Peyer's patch (tissue), 4 donors: Measurements from ENCODE around the gene TEAD1. TPM values are rescaled to one million over a fixed set of nuclear protein-coding genes. Genes with fewer than 3 reads are reported as not detected.

Experiments
- DNase-seq, 3 donors: peaks; one replicate each; pipeline ENCODE4 v3.0.0-alpha.2; 2017 to 2019
- H3K27ac ChIP-seq, 4 donors: fragments of 200-600 bp; sonication (generic); one replicate each; pipeline ENCODE4 v1.5.1; 2016 to 2019
- H3K27me3 ChIP-seq, 2 donors: fragments of 200-600 bp; sonication (generic); one replicate each; pipeline ENCODE4 v1.5.1; 2019
- H3K36me3 ChIP-seq, 3 donors: fragments of 200-600 bp; sonication (generic); one replicate each; pipeline ENCODE4 v1.5.1; 2016 to 2019
- H3K4me1 ChIP-seq, 4 donors: fragments of 200-600 bp; sonication (generic); one replicate each; pipeline ENCODE4 v1.5.1; 2016 to 2019
- H3K4me3 ChIP-seq, 4 donors: fragments of 200-600 bp; sonication (generic); 1 replicate in 3 of 4; 2 replicates in 1 of 4; pipeline ENCODE4 v1.5.1; 2016 to 2019; ENCODE audit warnings: mild to moderate bottlenecking in 1 of 4
- H3K9me3 ChIP-seq, 4 donors: fragments of 200-600 bp; sonication (generic); one replicate each; pipeline ENCODE4 v1.5.1; 2016 to 2019; ENCODE audit warnings: mild to moderate bottlenecking in 1 of 4
- POLR2A ChIP-seq, 2 donors: fragments of 450-650 bp; IDR thresholded peaks; one replicate each; pipeline ENCODE4 v1.5.1; 2017; ENCODE audit warnings: antibody characterized with exemption in 2 of 2, mild to moderate bottlenecking in 2 of 2, moderate library complexity in 2 of 2
- total RNA-seq, 4 donors: library from RNA; depleted of rRNA; stranded (reverse); fragments of >200 nt; gene quantifications; one replicate each; pipeline ENCODE4 v1.1.0, GENCODE V29; 2016
- TF ChIP-seq, protein P1 (sequence below), 6 experiments: fragments of 450-650 bp in 4 of 6; fragments of 200-600 bp in 2 of 6; sonication (generic) in 1 of 6; IDR thresholded peaks; one replicate each; pipeline ENCODE4 v1.5.1; 2017 to 2019; ENCODE audit warnings: antibody characterized with exemption in 6 of 6, mild to moderate bottlenecking in 3 of 6, moderate library complexity in 1 of 6

Gene TEAD1
- total RNA-seq, 4 donors from 2014 or later: 34.5 to 125 (median 65.1) TPM

DNA sequence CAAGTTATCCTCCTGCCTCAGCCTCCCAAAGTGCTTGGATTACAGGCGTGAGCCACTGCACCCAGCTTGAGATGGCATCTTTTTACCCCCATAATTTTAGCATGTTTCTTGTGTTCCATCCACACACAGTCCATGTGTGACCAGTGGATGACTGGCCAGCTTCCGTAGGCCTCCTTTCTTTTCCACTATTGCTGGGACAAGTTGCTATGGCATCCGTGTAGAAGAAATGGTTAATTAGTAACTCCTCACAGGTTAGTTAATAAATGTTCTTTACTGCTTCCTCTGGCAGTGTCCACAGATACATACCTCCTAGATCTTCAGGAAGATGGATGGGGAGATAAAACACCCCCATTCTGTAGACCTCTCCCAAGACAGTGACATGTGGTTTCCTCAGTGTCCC is 180.6 kb downstream of the TEAD1 start:
- TF ChIP-seq, protein P1, sequence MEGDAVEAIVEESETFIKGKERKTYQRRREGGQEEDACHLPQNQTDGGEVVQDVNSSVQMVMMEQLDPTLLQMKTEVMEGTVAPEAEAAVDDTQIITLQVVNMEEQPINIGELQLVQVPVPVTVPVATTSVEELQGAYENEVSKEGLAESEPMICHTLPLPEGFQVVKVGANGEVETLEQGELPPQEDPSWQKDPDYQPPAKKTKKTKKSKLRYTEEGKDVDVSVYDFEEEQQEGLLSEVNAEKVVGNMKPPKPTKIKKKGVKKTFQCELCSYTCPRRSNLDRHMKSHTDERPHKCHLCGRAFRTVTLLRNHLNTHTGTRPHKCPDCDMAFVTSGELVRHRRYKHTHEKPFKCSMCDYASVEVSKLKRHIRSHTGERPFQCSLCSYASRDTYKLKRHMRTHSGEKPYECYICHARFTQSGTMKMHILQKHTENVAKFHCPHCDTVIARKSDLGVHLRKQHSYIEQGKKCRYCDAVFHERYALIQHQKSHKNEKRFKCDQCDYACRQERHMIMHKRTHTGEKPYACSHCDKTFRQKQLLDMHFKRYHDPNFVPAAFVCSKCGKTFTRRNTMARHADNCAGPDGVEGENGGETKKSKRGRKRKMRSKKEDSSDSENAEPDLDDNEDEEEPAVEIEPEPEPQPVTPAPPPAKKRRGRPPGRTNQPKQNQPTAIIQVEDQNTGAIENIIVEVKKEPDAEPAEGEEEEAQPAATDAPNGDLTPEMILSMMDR (IDR thresholded peaks at IDR 0.05): no peak
- no peak for TF ChIP-seq POLR2A (IDR thresholded peaks at IDR 0.05)
- H3K27ac ChIP-seq: peak overlapping the region in 3 of 4 donors; percentile 54 to 89 (median 83)

GRCh38 chr11:12856338-12856737 is 182.1 kb downstream of the TEAD1 start:
- Histone ChIP-seq H3K4me3 (no peak overlapping the region), H3K9me3 (no peaks in the 10 kb centered on the region), H3K4me1 (peaks cover 0 to 42% (median 2%) of the 10 kb centered on the region in 4 donors), H3K27ac (no peak overlapping the region), H3K27me3 (no peaks in the 10 kb centered on the region), H3K36me3 (no peaks in the 10 kb centered on the region)
- DNase-seq: peak in 1 of 3 donors; percentile 24
- TF ChIP-seq, protein P1 (IDR thresholded peaks at IDR 0.05): no peak
- TF ChIP-seq POLR2A (IDR thresholded peaks at IDR 0.05): no peak

More for the DNA sequence above, 180.6 kb downstream of the TEAD1 start:
- no peaks in the 10 kb centered on the region for H3K27me3 ChIP-seq
- peaks cover 0 to 37% (median 2%) of the 10 kb centered on the region in 4 donors for H3K4me1 ChIP-seq
- no peaks in the 10 kb centered on the region for H3K9me3 ChIP-seq
- no peak for DNase-seq
- H3K4me3 ChIP-seq: no peak overlapping the region
- no peaks in the 10 kb centered on the region for H3K36me3 ChIP-seq

GRCh38 chr11:12857572-12857971 is 183.4 kb downstream of the TEAD1 start:
- H3K27ac ChIP-seq: no peak overlapping the region
- H3K9me3 ChIP-seq: no peaks in the 10 kb centered on the region
- no peaks in the 10 kb centered on the region for H3K27me3 ChIP-seq
- H3K4me3 ChIP-seq: no peak overlapping the region
- no peak for TF ChIP-seq POLR2A (IDR thresholded peaks at IDR 0.05)
- TF ChIP-seq, protein P1 (IDR thresholded peaks at IDR 0.05): no peak
- peaks cover 0 to 42% (median 2%) of the 10 kb centered on the region in 4 donors for H3K4me1 ChIP-seq
- DNase-seq: peak in 1 of 3 donors; percentile 21
- no peaks in the 10 kb centered on the region for H3K36me3 ChIP-seq

GRCh38 chr11:12859872-12860657 is 185.8 kb downstream of the TEAD1 start:
- Histone ChIP-seq H3K36me3 (no peaks in the 10 kb centered on the region), H3K4me1 (peaks cover 0 to 22% (median 0%) of the 10 kb centered on the region in 4 donors), H3K27me3 (no peaks in the 10 kb centered on the region), H3K4me3 (no peak overlapping the region), H3K9me3 (no peaks in the 10 kb centered on the region), H3K27ac (no peak overlapping the region)
- TF ChIP-seq, protein P1 (IDR thresholded peaks at IDR 0.05): no peak
- TF ChIP-seq POLR2A (IDR thresholded peaks at IDR 0.05): no peak
- DNase-seq: no peak

- no peaks in the 10 kb centered on the region for H3K9me3 ChIP-seq
- no peaks in the 10 kb centered on the region for H3K27me3 ChIP-seq
- DNase-seq: no peak
- H3K4me1 ChIP-seq: peaks cover 0 to 15% (median 0%) of the 10 kb centered on the region in 4 donors
- no peak overlapping the region for H3K4me3 ChIP-seq
- no peaks in the 10 kb centered on the region for H3K36me3 ChIP-seq
- H3K27ac ChIP-seq: no peak overlapping the region
- TF ChIP-seq, protein P1 (IDR thresholded peaks at IDR 0.05): no peak
- TF ChIP-seq POLR2A (IDR thresholded peaks at IDR 0.05): no peak
Observed at GRCh38 chr11:12860827-12861226, 186.6 kb downstream of the TEAD1 start.
